Measurements from ENCODE around the gene GOLGA2. TPM values are rescaled to one million over a fixed set of nuclear protein-coding genes. Genes with fewer than 3 reads are reported as not detected.

Gene GOLGA2
- polyA plus RNA-seq, 1 of the 3 experiments (the other 2 are of a cell fraction): 103 TPM

DNA sequence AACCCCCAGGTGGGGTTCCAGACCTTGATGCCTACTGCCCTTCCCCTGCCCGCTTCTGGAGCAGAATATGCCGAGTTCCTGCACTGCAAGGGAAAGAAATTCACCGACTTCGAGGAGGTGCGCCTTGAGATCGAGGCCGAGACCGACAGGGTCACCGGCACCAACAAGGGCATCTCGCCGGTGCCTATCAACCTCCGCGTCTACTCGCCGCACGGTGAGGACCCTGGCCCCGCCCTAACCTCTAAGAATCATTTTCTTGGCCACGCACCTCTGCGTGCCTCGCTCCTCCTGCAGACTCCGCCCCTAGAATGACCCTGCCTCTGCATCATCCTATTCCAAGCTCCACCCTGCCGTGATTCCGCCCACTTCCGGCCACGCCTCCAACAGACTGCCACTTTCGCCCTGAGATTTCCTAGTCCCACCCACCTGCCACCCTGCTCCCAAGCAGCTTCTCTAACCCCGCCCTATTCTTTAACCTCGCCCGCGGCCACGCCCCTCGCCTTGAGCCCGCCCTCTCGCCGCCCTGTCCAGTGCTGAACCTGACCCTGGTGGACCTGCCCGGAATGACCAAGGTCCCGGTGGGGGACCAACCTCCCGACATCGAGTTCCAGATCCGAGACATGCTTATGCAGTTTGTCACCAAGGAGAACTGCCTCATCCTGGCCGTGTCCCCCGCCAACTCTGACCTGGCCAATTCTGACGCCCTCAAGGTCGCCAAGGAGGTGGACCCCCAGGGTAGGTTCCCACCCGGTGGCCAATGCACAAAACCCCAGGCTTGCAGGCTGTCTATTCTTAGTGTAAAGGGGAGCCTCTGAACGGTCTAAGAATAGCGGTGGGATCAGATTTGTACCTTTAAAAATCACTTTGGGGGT lies 57.1 kb downstream of the GOLGA2 start:
- H3K4me3 ChIP-seq (ENCODE audit: low read depth in 2 of 2, low read length in 1 of 2): no peak overlapping the region
- no peak overlapping the region for H3K9ac ChIP-seq
- peaks cover 11% of the 10 kb centered on the region for H3F3A ChIP-seq (replicated peaks; ENCODE audit: insufficient read depth)
- H3K27me3 ChIP-seq (ENCODE audit: insufficient read depth): no peaks in the 10 kb centered on the region
- no peaks in the 10 kb centered on the region for H3K9me3 ChIP-seq
- H3K4me1 ChIP-seq (ENCODE audit: control insufficient read depth in 1 of 2, insufficient read depth in 2 of 2, low read depth in 1 of 2, low read length in 1 of 2): peaks cover 18 to 24% of the 10 kb centered on the region in 2 experiments; a peak in 3 of 4 replicates
- peak; percentile 69 for DNase-seq
- ChIA-PET CTCF (interaction anchor here (1.1 kb wide), 1 partner anchor 37 kb away, joined by 3 read pairs; no protein-coding TSS in a partner anchor), POLR2A (no interaction called here)
- H3K79me2 ChIP-seq (ENCODE audit: insufficient read depth): no peaks in the 10 kb centered on the region
- H2AFZ ChIP-seq (ENCODE audit: low read depth): no peak overlapping the region
- H3K36me3 ChIP-seq (replicated peaks in 1 of 2; ENCODE audit: control insufficient read depth in 1 of 2, insufficient read depth in 2 of 2, low read length in 1 of 2): peaks cover 12 to 13% of the 10 kb centered on the region in 2 experiments
- no peaks in the 10 kb centered on the region for H3K9me2 ChIP-seq
- H3K27ac ChIP-seq (ENCODE audit: low read depth in 2 of 2, low read length in 1 of 2): no peak overlapping the region
- H4K20me1 ChIP-seq (ENCODE audit: insufficient read depth): no peaks in the 10 kb centered on the region
- TF ChIP-seq, protein P1, sequence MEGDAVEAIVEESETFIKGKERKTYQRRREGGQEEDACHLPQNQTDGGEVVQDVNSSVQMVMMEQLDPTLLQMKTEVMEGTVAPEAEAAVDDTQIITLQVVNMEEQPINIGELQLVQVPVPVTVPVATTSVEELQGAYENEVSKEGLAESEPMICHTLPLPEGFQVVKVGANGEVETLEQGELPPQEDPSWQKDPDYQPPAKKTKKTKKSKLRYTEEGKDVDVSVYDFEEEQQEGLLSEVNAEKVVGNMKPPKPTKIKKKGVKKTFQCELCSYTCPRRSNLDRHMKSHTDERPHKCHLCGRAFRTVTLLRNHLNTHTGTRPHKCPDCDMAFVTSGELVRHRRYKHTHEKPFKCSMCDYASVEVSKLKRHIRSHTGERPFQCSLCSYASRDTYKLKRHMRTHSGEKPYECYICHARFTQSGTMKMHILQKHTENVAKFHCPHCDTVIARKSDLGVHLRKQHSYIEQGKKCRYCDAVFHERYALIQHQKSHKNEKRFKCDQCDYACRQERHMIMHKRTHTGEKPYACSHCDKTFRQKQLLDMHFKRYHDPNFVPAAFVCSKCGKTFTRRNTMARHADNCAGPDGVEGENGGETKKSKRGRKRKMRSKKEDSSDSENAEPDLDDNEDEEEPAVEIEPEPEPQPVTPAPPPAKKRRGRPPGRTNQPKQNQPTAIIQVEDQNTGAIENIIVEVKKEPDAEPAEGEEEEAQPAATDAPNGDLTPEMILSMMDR (IDR thresholded peaks at IDR 0.05): no peak
- TF ChIP-seq, protein P2, sequence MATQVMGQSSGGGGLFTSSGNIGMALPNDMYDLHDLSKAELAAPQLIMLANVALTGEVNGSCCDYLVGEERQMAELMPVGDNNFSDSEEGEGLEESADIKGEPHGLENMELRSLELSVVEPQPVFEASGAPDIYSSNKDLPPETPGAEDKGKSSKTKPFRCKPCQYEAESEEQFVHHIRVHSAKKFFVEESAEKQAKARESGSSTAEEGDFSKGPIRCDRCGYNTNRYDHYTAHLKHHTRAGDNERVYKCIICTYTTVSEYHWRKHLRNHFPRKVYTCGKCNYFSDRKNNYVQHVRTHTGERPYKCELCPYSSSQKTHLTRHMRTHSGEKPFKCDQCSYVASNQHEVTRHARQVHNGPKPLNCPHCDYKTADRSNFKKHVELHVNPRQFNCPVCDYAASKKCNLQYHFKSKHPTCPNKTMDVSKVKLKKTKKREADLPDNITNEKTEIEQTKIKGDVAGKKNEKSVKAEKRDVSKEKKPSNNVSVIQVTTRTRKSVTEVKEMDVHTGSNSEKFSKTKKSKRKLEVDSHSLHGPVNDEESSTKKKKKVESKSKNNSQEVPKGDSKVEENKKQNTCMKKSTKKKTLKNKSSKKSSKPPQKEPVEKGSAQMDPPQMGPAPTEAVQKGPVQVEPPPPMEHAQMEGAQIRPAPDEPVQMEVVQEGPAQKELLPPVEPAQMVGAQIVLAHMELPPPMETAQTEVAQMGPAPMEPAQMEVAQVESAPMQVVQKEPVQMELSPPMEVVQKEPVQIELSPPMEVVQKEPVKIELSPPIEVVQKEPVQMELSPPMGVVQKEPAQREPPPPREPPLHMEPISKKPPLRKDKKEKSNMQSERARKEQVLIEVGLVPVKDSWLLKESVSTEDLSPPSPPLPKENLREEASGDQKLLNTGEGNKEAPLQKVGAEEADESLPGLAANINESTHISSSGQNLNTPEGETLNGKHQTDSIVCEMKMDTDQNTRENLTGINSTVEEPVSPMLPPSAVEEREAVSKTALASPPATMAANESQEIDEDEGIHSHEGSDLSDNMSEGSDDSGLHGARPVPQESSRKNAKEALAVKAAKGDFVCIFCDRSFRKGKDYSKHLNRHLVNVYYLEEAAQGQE (IDR thresholded peaks at IDR 0.05; ENCODE audit: low read depth, low read length): peak; percentile 84
- WGBS (ENCODE audit: low lambda C conversion rate): 87% methylated on average over 45 of the region's 47 CpGs
- H3K4me2 ChIP-seq: no peak overlapping the region

DNA sequence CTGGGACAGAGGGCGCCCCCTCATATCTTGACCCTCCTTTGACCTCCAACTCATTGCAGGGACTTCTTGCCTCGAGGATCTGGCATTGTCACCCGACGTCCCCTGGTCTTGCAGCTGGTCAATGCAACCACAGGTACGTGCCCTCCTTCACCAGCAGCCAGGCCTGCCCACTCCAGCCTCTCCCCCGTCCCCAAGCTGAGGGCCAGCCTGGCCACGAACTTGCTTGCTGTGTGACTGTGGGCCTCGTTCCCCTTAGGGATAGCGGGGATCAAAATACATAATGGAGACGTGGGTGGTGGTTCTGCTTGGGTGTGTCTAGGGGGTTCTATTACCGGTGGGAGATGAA lies 57.7 kb downstream of the GOLGA2 start:
- Histone ChIP-seq H2AFZ (ENCODE audit: low read depth) (no peak overlapping the region), H3K4me1 (ENCODE audit: control insufficient read depth in 1 of 2, insufficient read depth in 2 of 2, low read depth in 1 of 2, low read length in 1 of 2) (peaks cover 18 to 24% of the 10 kb centered on the region in 2 experiments; a peak in 3 of 4 replicates), H3F3A (replicated peaks; ENCODE audit: insufficient read depth) (peaks cover 11% of the 10 kb centered on the region), H4K20me1 (ENCODE audit: insufficient read depth) (no peaks in the 10 kb centered on the region), H3K9ac (no peak overlapping the region), H3K4me3 (ENCODE audit: low read depth in 2 of 2, low read length in 1 of 2) (no peak overlapping the region), H3K27me3 (ENCODE audit: insufficient read depth) (no peaks in the 10 kb centered on the region), H3K9me3 (no peaks in the 10 kb centered on the region), H3K79me2 (ENCODE audit: insufficient read depth) (no peaks in the 10 kb centered on the region), H3K4me2 (no peak overlapping the region), H3K36me3 (replicated peaks in 1 of 2; ENCODE audit: control insufficient read depth in 1 of 2, insufficient read depth in 2 of 2, low read length in 1 of 2) (peaks cover 12 to 13% of the 10 kb centered on the region in 2 experiments), H3K9me2 (no peaks in the 10 kb centered on the region), H3K27ac (ENCODE audit: low read depth in 2 of 2, low read length in 1 of 2) (no peak overlapping the region)
- 90% methylated on average over 11 of the region's 11 CpGs for whole genome bisulfite sequencing (ENCODE audit: low lambda C conversion rate)
- CTCF ChIA-PET: interaction anchor here (1.1 to 2.7 kb wide), 2 partner anchors 11 to 37 kb away, joined by 3 to 10 read pairs; no protein-coding TSS in a partner anchor
- DNase-seq: peak; percentile 15
- POLR2A ChIA-PET: no interaction called here
- TF ChIP-seq RXRA (IDR thresholded peaks at IDR 0.05; ENCODE audit: borderline replicate concordance, low read depth): no peak
- no peak for TF ChIP-seq JUND (IDR thresholded peaks at IDR 0.05)
- no peak for TF ChIP-seq TAF1 (IDR thresholded peaks at IDR 0.05; ENCODE audit: borderline replicate concordance, low read depth, low read length)
